AG09319 (cell line): ENCODE measurements around the gene CLIP4.

Experiments used
- DNase-seq: peaks from one replicate; pipeline ENCODE4 v3.0.0-alpha.2; 2010; ENCODE audit warnings: low read depth; ENCODE audit errors: extremely low read depth
- TF ChIP-seq, protein P1 (sequence below): IDR thresholded peaks from 2 replicates; pipeline ENCODE4 v1.5.1; 2011; ENCODE audit warnings: low read depth, mild to moderate bottlenecking, inconsistent platforms, low read length, moderate library complexity

The CLIP4 gene

GRCh38 chr2:29236074-29236473, 120.9 kb downstream of the CLIP4 start:
- TF ChIP-seq, protein P1, sequence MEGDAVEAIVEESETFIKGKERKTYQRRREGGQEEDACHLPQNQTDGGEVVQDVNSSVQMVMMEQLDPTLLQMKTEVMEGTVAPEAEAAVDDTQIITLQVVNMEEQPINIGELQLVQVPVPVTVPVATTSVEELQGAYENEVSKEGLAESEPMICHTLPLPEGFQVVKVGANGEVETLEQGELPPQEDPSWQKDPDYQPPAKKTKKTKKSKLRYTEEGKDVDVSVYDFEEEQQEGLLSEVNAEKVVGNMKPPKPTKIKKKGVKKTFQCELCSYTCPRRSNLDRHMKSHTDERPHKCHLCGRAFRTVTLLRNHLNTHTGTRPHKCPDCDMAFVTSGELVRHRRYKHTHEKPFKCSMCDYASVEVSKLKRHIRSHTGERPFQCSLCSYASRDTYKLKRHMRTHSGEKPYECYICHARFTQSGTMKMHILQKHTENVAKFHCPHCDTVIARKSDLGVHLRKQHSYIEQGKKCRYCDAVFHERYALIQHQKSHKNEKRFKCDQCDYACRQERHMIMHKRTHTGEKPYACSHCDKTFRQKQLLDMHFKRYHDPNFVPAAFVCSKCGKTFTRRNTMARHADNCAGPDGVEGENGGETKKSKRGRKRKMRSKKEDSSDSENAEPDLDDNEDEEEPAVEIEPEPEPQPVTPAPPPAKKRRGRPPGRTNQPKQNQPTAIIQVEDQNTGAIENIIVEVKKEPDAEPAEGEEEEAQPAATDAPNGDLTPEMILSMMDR: no peak
- no peak for DNase-seq

DNA sequence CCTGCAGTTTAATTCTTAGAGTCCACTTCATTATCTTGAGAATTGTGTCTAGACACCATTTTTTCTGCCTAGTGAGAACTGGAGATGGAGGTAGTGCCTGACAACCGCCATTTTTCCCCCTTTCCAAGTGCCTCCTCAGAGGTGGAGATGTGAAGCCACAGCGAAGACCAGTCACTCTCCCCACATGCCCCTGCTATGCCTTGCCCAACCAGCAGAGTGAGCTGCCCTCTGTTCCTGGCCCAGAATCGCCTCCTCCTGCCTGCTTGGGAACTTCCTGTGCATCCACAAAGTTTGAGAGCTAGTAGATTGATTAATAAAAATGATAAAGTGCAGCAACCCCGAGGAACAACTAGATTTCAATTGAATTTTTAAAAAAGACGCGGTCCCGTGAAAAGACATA, 123.3 kb downstream of the CLIP4 start:
- TF ChIP-seq, protein P1: peak; percentile 67
- DNase-seq: no peak
